Astrocyte of the cerebellum (primary cell): Measurements from ENCODE around the gene ZMYND8.

ENCODE experiments used
- DNase-seq: peaks from one replicate; pipeline ENCODE4 v3.0.0-alpha.2; 2011; ENCODE audit warnings: low read depth
- H3K4me3 ChIP-seq: 2 replicates; pipeline ENCODE4 v1.5.1; 2011; ENCODE audit warnings: mild to moderate bottlenecking, low read depth, low read length, moderate library complexity
- in situ Hi-C: cut with HindIII; loops from 2 replicates; pipeline ENCODE4 v1.10.0; 2017; ENCODE audit warnings: low sequenced_read_pairs
- TF ChIP-seq, protein P1 (sequence below): IDR thresholded peaks from 2 replicates; pipeline ENCODE4 v1.5.1; 2012; ENCODE audit warnings: low read length, low read depth, moderate library complexity, mild to moderate bottlenecking; ENCODE audit errors: missing control alignments

ZMYND8 gene

DNA sequence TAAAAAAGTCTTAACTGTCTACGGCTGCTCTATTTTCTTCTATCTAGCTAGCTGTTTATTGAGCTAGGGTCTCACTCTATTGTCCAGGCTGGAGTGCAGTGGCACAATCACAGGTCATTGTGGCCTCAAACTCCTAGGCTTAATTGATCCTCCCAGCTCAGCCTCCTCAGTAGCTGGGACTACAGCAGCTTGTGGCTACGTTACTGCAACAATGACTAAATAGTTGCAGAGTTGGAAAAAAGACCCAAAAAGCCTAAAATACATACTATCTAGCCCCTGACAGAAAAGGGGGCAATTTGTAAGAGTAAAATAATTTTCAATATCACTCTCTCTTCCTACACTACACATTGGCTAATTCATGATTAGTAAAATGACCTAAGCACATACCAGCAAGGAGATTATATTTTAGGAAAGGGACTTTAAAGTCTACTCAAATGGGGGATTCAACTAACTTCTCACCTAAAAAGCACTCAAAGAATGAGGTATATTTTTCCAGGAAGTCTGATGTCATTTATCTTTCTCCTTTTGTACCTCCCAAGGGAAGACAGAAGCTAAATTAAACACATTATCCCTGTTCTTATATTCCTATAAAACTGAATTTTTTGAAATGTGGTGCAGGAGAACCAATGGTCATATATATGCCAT, 82.8 kb downstream of the ZMYND8 start:
- TF ChIP-seq, protein P1, sequence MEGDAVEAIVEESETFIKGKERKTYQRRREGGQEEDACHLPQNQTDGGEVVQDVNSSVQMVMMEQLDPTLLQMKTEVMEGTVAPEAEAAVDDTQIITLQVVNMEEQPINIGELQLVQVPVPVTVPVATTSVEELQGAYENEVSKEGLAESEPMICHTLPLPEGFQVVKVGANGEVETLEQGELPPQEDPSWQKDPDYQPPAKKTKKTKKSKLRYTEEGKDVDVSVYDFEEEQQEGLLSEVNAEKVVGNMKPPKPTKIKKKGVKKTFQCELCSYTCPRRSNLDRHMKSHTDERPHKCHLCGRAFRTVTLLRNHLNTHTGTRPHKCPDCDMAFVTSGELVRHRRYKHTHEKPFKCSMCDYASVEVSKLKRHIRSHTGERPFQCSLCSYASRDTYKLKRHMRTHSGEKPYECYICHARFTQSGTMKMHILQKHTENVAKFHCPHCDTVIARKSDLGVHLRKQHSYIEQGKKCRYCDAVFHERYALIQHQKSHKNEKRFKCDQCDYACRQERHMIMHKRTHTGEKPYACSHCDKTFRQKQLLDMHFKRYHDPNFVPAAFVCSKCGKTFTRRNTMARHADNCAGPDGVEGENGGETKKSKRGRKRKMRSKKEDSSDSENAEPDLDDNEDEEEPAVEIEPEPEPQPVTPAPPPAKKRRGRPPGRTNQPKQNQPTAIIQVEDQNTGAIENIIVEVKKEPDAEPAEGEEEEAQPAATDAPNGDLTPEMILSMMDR: no peak
- in situ Hi-C loops: loop anchor here (5.0 to 10.0 kb wide), 2 partner anchors 79 to 341 kb away; no protein-coding TSS in a partner anchor
- no peak overlapping the region for H3K4me3 ChIP-seq
- no peak for DNase-seq

DNA sequence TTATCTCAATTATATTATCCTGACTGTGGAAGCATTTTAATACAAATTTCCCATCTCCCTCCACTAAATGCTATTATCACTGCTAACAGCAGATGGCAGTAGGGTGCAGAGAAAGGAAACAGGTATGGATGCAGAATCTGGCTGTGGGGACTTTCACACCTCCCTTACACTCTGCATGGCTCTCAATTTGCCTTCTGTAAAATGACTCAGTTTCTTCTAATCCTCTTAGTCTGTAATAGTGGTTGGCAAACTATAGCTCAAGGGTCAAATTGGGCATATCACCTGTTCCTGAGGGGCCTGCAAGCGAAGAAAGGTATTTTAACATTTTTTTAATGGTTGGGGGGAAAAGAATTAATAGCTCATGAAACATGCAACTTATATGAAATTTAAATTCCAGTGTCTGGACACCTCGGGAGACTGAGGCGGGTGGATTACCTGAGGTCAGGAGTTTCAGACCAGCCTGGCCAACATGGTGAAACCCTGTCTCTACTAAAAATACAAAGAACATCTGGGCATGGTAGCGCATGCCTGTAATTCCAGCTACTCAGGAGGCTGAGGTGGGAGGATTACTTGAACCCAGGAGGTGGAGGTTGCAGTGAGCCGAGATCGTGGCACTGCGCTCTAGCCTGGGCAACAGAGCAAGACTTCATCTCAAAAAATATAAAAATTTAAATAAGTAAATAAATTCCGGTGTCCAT, 83.5 kb downstream of the ZMYND8 start:
- in situ Hi-C loops: loop anchor here (5.0 to 10.0 kb wide), 2 partner anchors 79 to 342 kb away; no protein-coding TSS in a partner anchor
- no peak overlapping the region for H3K4me3 ChIP-seq
- DNase-seq: peak; percentile 66
- TF ChIP-seq, protein P1: peak; percentile 78

DNA sequence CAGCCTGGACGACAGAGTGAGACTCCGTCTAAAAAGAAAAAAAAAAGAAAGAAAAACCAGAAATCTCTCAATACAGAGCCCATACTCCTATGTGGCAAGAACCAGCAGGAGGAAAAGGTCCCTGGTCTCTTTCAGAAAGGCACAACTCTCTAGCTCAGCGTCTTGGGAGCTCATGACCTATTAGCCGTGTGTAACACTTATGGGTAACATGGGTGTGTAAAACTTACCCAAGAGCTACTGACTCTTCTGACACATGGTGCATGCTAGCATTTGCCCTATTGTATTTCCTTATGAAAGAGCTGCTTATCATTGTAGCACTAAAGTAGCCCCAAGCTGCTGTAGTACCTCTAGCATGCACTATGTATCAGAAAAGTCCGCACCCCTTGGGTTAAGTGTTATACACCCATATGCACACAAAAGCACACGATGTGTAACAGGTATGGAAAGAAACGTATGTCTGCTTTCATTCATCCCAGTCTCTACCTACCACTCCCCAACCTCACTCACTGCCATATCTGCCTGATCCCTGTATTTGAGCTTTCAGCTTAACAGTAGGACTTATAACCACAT, 85.4 kb downstream of the ZMYND8 start:
- in situ Hi-C loops: loop anchor here (5.0 to 10.0 kb wide), 2 partner anchors 81 to 344 kb away; no protein-coding TSS in a partner anchor
- no peak for DNase-seq
- no peak overlapping the region for H3K4me3 ChIP-seq
- TF ChIP-seq, protein P1: no peak

DNA sequence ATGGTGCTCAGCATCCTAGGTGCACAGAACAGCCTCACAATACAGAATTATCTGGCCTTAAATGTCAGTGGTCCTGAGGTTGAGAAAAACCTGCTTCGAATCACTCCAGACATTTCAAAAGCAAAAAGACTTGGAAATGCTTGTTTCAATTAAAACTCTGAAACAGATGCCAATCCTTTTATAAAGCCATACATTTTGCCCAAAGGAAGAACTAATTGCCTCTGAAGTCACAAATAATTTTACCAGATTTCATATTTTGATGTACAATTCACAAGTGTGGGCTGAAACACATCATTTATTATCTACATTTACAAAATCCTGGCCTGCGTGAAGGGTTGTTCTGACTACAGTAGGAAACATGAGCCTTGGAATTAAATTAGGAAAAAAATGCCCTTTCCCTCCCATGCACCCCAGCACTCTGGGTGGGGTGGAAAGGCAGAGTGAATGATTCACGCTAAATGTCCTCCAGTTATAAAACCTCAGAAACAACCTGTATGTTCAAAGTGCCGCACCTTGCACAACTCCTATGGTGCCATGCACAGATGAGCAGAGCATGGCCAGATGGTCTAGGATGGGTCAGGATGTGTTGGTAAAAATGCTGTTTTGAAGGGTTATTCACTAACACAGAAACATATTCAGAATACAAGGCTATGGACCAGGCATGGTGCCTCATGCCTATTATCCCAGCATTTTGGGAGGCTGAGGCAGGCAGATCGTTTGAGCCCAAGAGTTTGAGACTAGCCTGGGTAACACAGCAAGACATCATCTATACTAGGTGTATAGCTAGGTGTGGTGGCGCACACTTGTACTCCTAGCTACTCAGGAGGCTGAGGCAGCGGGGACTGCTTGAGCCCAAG, 87.0 kb downstream of the ZMYND8 start:
- TF ChIP-seq, protein P1: no peak
- in situ Hi-C loops: loop anchor here (5.0 to 10.0 kb wide), 2 partner anchors 83 to 345 kb away; no protein-coding TSS in a partner anchor
- no peak for DNase-seq
- H3K4me3 ChIP-seq: no peak overlapping the region

DNA sequence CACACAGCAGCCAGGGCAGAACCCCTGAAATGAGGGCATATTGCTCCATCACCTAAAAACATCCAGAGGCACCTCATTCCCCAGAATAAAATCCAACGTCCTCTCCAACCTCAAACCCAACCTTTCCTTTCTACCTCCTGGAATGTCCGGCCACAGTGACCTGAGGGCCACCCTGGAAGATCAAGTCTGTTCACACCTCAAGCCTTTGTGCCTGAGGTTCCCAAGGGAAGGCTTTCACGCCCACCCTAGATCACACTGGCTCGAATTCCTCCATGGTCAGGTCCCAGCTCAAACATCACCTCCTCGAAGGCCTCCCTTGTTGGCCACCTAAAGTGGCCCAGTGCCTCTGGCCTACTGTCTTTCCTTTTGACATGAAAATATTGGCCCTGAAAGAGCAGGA, 88.9 kb downstream of the ZMYND8 start:
- in situ Hi-C loops: no loop called here

More for the DNA sequence above, 88.9 kb downstream of the ZMYND8 start:
- H3K4me3 ChIP-seq: no peak overlapping the region
- TF ChIP-seq, protein P1: no peak
- DNase-seq: no peak
